Measurements from ENCODE around the gene MGAT5. TPM values are rescaled to one million over a fixed set of nuclear protein-coding genes. Genes with fewer than 3 reads are reported as not detected.

The MGAT5 gene
- polyA plus RNA-seq, 1 experiment: 115 TPM

DNA sequence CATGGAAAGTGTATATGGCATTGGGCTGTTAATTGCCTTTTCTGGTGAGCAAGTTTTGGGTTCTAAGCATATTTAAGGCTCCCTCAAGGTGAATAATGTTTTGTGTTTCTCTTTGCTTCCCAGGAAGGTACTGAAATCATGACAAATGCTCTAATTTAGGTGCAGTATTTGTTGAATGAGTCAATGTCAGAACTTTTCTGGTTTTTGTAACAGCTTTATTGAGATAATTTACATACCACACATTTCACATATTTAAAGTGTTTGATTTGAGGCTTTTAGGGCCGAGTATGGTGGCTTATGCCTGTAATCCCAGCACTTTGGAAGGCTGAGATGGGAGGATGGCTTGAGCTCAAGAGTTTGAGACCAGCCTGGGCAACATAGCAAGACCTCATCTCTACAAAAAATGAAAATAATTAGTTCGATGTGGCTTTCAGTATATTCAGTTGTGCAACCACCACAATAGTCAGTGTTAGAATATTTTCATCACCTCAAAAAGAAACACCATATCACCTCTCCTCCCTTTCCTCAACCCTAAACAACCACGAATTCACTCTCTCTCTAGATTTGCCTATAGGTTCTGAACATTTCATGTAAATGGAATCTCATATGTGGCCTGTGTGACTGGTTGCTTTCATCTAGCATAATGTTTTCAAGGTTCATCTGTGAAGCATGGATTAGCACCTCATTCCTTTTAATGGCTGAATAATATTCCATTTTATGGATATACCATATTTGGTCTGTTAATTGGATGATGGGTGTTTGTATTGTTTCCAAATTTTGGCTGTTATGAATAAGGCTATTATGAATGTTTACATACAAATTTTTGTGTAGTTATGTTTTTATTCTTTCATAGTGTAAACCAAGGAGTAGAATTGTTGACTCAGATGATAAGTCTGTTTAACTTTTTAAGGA, 54.9 kb downstream of the MGAT5 start:
- TF ChIP-seq, protein P1, sequence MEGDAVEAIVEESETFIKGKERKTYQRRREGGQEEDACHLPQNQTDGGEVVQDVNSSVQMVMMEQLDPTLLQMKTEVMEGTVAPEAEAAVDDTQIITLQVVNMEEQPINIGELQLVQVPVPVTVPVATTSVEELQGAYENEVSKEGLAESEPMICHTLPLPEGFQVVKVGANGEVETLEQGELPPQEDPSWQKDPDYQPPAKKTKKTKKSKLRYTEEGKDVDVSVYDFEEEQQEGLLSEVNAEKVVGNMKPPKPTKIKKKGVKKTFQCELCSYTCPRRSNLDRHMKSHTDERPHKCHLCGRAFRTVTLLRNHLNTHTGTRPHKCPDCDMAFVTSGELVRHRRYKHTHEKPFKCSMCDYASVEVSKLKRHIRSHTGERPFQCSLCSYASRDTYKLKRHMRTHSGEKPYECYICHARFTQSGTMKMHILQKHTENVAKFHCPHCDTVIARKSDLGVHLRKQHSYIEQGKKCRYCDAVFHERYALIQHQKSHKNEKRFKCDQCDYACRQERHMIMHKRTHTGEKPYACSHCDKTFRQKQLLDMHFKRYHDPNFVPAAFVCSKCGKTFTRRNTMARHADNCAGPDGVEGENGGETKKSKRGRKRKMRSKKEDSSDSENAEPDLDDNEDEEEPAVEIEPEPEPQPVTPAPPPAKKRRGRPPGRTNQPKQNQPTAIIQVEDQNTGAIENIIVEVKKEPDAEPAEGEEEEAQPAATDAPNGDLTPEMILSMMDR (IDR thresholded peaks at IDR 0.05; ENCODE audit: low read depth, low read length): no peak

DNA sequence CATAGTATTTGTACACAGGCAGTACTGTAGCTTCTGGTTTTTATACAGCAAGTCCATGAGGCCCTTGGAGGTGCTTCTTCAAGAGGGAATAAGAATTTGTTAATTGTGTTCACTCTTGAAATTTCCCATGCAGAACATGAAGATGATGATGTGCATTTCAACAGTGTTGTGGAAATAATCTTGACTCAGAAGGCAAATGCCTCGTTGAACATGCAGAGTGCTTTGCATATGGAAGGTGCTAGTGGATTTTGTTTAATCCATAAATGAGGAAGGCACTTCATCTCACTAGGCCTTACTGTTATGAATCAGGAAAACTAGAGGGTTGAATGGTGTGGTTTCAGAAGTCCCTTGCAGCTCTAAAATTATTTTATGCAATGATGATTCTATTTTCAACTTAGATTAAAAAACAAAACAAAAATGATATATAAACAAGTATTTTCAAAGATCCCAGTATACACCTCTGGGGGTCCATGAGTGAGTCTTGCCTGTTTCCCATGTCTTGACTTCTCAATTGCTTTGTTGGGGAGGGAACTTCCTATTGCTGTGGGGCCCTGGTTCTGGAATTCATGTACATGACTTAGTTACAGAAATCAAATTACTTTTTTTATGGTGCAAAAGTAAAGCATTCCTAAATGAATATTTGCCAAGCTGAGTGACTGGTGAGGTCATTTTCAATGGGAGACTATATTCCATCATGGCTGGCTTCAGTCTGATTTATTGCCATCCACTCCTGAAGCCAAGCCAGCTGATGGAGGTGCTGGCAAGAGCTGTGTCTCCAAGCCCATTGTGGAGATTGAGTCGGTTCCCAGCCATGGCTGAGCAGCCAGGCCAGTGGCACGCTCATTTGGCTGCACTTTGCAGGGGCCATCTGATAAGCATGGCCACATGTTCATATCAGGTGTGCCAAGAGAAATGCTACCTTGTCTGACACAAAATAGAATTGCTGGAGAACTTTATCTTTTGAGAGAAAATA, 56.5 kb downstream of the MGAT5 start:
- Histone ChIP-seq H3K9me3 (ENCODE audit: control insufficient read depth, insufficient read depth, low read length) (no peaks in the 10 kb centered on the region), H3K27ac (ENCODE audit: low read depth, low read length) (no peak overlapping the region), H3K27me3 (ENCODE audit: control insufficient read depth, insufficient read depth, low read length) (no peaks in the 10 kb centered on the region), H3K4me3 (ENCODE audit: low read depth, low read length) (no peak overlapping the region)
- ChIA-PET CTCF (interaction anchor here (1.3 kb wide), 1 partner anchor 424 kb away, joined by 4 read pairs; no protein-coding TSS in a partner anchor), POLR2A (no interaction called here)
- DNase-seq (ENCODE audit: low read depth, low spot score): no peak
- TF ChIP-seq, protein P1 (IDR thresholded peaks at IDR 0.05; ENCODE audit: low read depth, low read length): no peak

More for the DNA sequence above, 54.9 kb downstream of the MGAT5 start:
- H3K4me3 ChIP-seq (ENCODE audit: low read depth, low read length): no peak overlapping the region
- H3K27ac ChIP-seq (ENCODE audit: low read depth, low read length): no peak overlapping the region
- no peak for DNase-seq (ENCODE audit: low read depth, low spot score)
- no peaks in the 10 kb centered on the region for H3K9me3 ChIP-seq (ENCODE audit: control insufficient read depth, insufficient read depth, low read length)
- ChIA-PET POLR2A (no interaction called here), CTCF (interaction anchor here (1.3 kb wide), 1 partner anchor 422 kb away, joined by 4 read pairs; no protein-coding TSS in a partner anchor)
- no peaks in the 10 kb centered on the region for H3K27me3 ChIP-seq (ENCODE audit: control insufficient read depth, insufficient read depth, low read length)

DNA sequence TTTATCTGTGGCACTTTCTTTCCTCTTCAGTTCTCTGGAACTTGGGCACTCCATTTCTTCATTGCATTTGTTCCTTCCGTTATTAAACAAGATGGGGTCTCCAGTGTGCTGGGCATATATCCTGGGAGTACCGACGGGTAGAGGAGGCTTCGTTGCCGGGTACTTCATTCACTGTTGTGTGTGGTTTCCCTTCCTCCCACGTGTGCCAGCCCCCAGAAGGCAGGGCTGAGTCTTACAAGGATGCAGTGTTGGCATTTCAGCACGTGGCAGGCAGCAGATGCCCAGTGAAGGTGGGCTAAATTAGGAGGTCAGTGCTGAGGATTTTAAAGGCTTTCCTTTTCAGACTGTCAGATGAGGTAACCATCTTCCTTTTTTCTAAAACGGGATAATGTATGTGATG, 58.6 kb downstream of the MGAT5 start:
- TF ChIP-seq, protein P1 (IDR thresholded peaks at IDR 0.05; ENCODE audit: low read depth, low read length): no peak
- CTCF ChIA-PET: no interaction called here
- H3K4me3 ChIP-seq (ENCODE audit: low read depth, low read length): no peak overlapping the region

DNA sequence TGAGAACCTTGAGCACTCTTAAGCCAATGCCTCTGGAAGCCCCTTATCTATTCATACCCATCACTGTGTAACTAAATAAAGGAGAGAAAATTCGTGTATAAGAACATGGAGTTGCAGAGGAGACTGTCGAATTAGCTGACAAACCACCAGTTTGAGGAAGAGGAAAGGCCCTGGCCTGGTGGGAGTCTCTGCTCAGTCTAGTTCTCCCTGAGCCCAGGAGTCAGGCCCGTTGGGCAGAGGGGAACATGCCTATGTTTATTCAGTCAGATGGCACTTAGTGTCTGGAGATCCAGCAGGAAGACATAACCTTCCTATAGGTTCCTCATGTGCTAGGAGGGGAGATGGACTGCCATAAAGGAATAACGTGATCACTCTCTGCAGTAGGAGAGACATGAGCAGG, 60.3 kb downstream of the MGAT5 start:
- DNase-seq (ENCODE audit: low read depth, low spot score): no peak
- H3K27ac ChIP-seq (ENCODE audit: low read depth, low read length): no peak overlapping the region
- H3K27me3 ChIP-seq (ENCODE audit: control insufficient read depth, insufficient read depth, low read length): no peaks in the 10 kb centered on the region
- POLR2A ChIA-PET: interaction anchor here (1.0 kb wide), 1 partner anchor 9 kb away, joined by 3 read pairs; no protein-coding TSS in a partner anchor
- no peaks in the 10 kb centered on the region for H3K9me3 ChIP-seq (ENCODE audit: control insufficient read depth, insufficient read depth, low read length)
- CTCF ChIA-PET: no interaction called here
- no peak overlapping the region for H3K4me3 ChIP-seq (ENCODE audit: low read depth, low read length)
- TF ChIP-seq, protein P1 (IDR thresholded peaks at IDR 0.05; ENCODE audit: low read depth, low read length): no peak

More for the DNA sequence above, 58.6 kb downstream of the MGAT5 start:
- H3K27ac ChIP-seq (ENCODE audit: low read depth, low read length): no peak overlapping the region
- no peaks in the 10 kb centered on the region for H3K9me3 ChIP-seq (ENCODE audit: control insufficient read depth, insufficient read depth, low read length)
- DNase-seq (ENCODE audit: low read depth, low spot score): no peak
- POLR2A ChIA-PET: no interaction called here
- H3K27me3 ChIP-seq (ENCODE audit: control insufficient read depth, insufficient read depth, low read length): no peaks in the 10 kb centered on the region
